NCI-H446 treated with DMSO at 0.1 percent for 48 hours (cell line): Measurements from ENCODE around the gene SLC6A3.

ENCODE experiments used
- DNase-seq: peaks from one replicate; lab custom pipeline; 2025; lab: John Stamatoyannopoulos, UW

The SLC6A3 gene

DNA sequence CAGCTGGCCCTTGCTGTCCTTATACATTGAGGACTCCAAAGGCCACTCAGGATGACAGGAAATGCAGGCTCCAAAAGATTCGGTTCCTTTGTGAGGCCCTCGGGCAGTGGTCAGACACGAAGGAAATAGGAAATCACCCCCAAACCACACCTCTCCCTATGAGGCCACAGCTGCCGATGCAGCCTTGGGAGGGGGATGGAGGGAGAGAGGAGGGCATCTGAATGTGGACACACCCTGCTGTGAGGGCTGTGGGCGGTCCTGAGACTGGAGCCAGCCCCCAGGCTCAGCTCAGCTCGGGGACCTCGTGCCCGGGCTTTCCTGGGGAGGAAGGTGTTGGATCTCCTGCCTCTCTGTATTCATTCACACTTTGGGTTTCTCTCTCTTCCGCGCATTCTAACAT lies 97.7 kb downstream of the SLC6A3 start:
- DNase-seq = no peak

DNA sequence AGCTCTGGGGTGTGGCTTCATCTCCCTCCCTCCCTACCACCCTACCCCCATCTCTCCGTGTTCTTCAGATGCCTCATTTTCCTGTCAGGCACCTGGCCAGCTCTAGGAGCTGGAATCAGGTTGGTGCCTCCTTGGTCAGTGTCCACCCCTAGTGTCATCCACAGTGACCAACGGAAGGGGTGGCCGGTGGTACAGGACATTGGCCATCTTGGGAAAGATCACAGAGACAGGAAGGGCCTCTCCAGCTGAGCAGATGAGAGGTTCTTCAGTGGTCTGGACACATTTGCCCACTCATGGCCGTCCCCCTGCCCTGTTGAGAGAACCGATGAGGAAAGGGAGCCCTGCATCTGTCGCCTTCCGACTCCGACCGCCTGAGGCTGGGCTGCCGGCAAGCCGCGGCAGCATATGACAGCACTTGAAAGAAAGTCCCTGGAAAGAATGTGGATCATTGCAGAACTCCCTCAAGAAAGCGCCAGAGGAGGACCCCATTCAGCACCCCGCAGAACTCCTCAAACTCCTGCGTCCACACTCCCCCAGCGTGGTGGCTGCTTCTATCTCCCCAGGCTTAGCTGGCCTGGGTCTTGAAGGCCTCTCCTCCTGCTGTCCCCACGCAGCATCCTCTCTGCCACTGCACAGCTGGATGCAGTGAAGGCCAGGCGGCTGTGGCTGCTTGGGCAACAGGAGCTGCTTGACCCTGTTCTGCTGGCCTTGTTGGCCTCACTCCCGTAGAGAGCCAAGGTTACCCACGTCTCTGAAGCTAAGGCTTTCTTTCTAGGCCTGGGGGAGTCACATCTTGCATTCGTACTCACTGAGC lies 98.4 kb downstream of the SLC6A3 start:
- DNase-seq = no peak

DNA sequence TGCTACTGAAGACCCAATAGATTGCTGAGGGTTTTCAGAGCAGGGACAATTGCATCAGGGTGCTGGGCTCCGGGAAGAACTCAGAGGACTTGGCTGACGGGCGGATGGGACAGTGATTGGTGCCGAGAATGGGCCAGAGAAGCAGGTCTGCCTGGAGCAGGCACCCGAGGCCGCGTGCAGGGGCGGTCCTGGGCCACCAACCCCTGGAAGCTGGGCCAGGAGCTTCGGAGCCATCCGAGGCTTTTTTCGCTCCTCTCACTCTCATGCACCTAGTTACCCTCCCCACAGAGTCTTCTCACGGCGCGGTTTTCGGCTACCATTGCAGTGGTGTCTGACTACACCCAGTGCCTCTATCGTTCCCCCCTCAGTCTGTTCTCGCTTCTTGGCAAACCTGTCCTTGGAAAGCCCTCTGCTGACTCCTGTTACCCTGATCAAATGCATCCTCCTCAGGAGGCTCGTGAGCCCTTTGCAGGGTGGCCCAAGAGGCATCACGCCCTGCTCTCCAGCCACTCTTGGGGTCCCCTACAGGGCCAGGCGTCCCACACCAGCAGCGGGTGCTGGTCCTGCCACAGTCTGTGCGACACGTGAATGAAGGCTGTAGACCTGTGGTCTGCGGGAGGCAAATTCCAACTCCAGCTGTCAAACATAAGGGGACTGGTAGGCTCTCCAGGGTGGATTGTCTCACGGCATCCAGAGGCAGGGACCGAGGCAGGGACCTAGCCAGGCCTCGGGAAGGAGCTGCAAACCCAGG lies 99.2 kb downstream of the SLC6A3 start:
- no peak for DNase-seq

DNA sequence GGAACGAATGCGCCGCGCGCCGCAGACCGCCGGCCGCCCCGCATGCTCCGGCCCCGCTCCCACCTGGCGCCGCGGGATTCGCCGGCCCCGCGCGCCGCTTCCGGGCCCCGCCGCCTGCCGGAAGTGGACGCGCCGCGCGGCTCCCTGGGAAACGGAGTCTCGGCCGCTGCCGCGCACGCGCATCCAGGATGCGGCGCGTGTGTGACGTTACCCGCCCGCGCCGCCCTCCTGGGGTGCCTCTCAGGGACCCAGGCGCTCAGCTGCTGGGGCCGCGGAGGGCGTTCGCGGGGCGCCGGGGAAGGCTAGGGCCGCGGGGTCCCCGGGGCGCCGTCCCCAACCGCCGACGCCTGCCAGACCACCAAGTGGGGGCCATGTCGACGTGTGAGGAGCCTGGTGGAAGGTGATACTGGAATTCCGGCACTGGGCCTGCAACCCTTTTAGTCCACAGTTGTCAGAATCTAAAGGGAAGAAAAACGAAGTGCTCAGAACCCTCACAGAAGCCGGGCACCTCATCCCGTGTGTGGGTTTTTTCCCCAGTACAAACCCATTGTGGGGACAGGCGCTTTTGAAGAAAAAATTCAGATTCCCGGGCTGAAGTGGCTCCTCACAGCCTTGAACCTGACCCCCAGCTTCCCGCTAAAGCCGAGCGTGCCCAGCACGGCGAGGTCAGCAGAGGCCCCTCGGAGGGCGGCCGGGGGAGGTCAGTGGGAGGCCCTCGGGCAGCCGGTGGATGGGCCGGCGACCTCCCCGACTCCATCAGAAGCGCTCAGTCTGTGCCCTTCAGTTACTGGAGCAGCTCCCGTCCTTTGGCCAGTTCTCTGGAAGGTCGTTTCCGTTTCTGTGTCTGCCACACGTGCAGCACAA lies 100.0 kb downstream of the SLC6A3 start, which contains the start of gene CLPTM1L:
Gene CLPTM1L (minus strand): TSS at position 125 of the 864 bp plus-strand sequence. CDS start 258 bp downstream, outside the sequence.
- peak; percentile 70 for DNase-seq

DNA sequence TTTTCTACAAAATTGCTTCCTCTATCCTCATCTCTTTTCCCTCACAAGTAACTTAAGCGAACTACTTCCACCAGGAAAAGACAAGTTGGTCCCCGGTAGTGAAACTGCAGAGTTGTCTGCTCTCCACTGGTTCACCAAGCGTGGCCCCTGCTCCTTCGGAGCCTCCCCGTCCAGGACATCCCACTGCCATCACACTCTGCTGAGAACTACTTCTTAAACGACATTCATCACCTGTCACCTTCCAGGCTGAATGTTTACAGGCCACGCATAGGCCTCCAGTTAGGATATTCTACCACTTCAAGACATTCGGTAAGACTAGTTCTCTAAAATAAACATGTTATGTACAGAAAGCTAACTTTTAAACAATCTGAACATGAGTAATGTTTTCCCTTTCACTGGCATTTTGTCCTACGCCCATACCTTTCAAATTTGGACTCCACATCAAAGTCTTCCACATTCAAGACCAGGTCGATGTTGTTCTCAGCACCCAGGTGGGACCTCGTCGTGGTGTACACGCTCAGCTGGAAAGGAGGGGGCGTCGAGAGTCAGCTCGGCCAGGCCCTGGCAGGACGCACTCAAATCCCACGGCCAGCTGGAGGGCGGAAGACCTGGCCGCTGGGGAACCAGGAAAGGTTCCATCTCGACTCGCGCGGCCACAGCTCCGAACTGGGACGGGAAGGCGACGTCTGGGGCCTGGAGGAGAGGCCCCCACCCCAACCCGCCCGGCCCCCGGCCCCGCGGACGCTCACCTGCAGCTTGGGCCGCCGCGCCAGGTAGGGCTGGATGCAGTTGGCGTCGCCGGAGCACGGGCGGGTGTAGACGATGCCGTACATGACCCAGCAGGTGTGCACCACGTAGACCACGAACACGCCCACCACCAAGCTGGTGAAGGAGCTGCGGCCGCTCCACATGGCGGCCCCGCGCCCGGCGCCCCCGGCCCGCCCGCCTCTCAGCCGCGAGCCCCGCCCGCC lies 101.0 kb downstream of the SLC6A3 start:
- no peak for DNase-seq

DNA sequence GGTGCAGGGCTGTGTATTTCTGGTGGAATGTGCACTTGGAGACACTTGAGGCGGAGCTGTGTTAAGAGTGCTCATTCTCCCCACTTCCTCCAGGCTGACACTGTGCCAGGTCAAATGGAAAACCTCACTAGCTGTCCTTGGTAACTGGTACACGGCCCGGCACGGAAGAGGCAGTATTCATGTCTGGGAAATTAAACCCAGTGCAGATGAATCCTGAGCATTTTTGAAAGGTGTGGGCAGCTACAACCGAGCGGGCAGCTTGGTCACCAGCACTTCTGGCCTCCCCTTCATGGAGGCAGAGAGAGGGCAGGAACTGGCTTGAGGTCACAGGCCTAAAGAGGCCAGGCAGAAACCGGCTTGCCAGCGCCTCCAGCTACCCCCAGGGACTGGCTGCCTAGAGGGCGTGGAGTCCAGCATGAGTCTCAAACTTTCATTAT lies 101.9 kb downstream of the SLC6A3 start:
- no peak for DNase-seq
